ENCODE results near the gene PCGF1. TPM values are rescaled to one million over a fixed set of nuclear protein-coding genes. Genes with fewer than 3 reads are reported as not detected.

PCGF1 gene
- total and polyA plus RNA-seq, 2 of the 13 experiments (the other 11 are each of a cell fraction or from before 2014, with no cell fraction given), result 20.4 to 22.6 TPM

DNA sequence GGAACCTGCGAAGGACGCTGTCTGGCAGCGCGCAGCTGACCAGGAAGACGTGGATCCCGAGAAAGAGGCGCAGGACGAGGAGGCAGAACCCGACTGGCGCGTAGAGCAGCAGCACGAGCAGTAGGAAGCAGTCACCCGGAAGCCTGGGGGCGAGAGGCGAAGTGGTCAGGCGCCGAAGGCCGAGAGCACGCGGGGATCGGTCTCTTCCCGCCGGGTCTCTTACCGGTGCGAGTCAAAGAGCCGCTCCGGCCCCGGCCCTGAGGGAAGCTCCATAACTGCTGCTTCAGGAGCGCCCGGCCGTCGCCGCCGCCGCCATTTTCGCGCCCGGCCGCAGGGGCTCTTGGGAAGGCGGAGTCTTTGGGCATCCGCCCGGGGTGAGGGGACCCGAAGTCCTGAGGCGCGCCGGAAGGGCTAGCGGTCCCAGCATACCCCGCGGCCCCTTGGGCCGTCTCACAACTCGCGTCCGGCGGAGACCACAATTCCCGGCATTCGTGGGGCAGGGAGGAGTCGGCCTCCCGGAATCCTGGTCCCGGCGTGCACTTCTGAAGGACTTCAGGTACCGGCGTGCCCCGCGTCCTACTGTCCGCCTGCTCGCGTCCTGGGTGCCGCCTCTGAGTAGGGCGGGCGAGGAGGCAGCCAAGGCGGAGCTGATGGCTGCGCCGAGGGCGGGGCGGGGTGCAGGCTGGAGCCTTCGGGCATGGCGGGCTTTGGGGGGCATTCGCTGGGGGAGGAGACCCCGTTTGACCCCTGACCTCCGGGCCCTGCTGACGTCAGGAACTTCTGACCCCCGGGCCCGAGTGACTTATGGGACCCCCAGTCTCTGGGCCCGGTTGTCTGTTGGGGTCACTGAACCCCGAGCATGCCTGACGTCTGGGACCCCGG, 22.1 kb upstream of the PCGF1 start, which contains the start of the genes AUP1 and HTRA2 (continued):
- TF ChIP-seq ZNF318 (CRISPR knock-in tag; IDR thresholded peaks at IDR 0.05) (no peak), SRSF4 (IDR thresholded peaks at IDR 0.05; ENCODE audit: low read depth, low read length, poor library complexity, severe bottlenecking) (no peak), YY1 (IDR thresholded peaks at IDR 0.05; ENCODE audit: insufficient read depth, insufficient replicate concordance, low read depth, low read length) (peak; percentile 99), ZNF441 (CRISPR knock-in tag; IDR thresholded peaks at IDR 0.05; ENCODE audit: borderline replicate concordance) (no peak; the same call in none of the 2 replicates), TRIM24 (CRISPR knock-in tag; IDR thresholded peaks at IDR 0.05) (no peak), TIGD3 (CRISPR knock-in tag; IDR thresholded peaks at IDR 0.05; ENCODE audit: borderline replicate concordance) (no peak), ZNF746 (CRISPR knock-in tag; IDR thresholded peaks at IDR 0.05) (peak; percentile 67), ESRRA (CRISPR knock-in tag; IDR thresholded peaks at IDR 0.05; ENCODE audit: low read depth) (peak; percentile 39), SP140L (CRISPR knock-in tag; IDR thresholded peaks at IDR 0.05; ENCODE audit: borderline replicate concordance) (no peak), JARID2 (CRISPR knock-in tag; IDR thresholded peaks at IDR 0.05; ENCODE audit: insufficient replicate concordance) (peak; percentile 16), JDP2 (CRISPR knock-in tag; IDR thresholded peaks at IDR 0.05; ENCODE audit: borderline replicate concordance) (no peak), SMAD1 (CRISPR knock-in tag; IDR thresholded peaks at IDR 0.05; ENCODE audit: borderline replicate concordance, low read depth) (peak; percentile 58; the same call in 1 of the 2 replicates), NR2F6 (IDR thresholded peaks at IDR 0.05) (peak; percentile 67; the same call in 1 of the 2 replicates), NR2F6 (CRISPR knock-in tag; IDR thresholded peaks at IDR 0.05) (peak; percentile 79)
- TF ChIP-seq, protein P1, sequence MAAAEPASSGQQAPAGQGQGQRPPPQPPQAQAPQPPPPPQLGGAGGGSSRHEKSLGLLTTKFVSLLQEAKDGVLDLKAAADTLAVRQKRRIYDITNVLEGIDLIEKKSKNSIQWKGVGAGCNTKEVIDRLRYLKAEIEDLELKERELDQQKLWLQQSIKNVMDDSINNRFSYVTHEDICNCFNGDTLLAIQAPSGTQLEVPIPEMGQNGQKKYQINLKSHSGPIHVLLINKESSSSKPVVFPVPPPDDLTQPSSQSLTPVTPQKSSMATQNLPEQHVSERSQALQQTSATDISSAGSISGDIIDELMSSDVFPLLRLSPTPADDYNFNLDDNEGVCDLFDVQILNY (CRISPR knock-in tag; conservative IDR thresholded peaks at IDR 0.05), result 0 out of 2 replicates have a peak, but pooled peaks have one; percentile 36
